PC-9 (cell line): ENCODE measurements around the gene P2RY12.

Source experiments
- CTCF ChIP-seq: fragments of 200-600 bp; sonication (generic); conservative IDR thresholded peaks from 2 replicates; pipeline ENCODE4 v1.6.1; 2017; ENCODE audit warnings: mixed run types, antibody characterized with exemption, mild to moderate bottlenecking, moderate library complexity
- EZH2 ChIP-seq: fragments of 200-600 bp; sonication (generic); IDR thresholded peaks from 2 replicates; pipeline ENCODE4 v1.8.0; 2017; ENCODE audit warnings: antibody characterized with exemption, low read depth

DNA sequence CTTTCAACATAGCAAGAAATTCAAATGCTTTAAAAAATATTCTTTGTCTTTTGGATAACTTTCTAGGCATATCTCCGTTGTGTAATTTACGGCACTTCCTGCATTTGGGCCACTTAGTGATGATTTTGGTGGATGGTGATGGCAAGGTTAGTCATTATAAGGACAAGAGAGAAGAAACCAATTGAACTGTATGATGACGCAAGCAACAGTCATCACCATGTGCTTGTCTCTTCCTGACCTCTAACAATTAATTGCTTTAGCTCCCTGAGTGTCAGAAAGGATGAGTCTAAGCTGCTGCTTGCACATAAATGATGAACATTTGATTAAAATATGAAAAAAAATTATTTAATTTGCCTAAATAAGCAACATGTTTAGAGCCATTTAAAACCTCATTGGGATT, 11.3 kb upstream of the P2RY12 start:
- no peak for TF ChIP-seq CTCF
- TF ChIP-seq EZH2, result no peak
